GM13976 (cell line): ENCODE data around the gene PROK1.

Experiments
- DNase-seq: peaks from one replicate; pipeline ENCODE4 v3.0.0; 2012; ENCODE audit warnings: low spot score
- in situ Hi-C: fragments of 300-500 bp; cut with MboI; formaldehyde crosslinking; loops from one replicate; pipeline ENCODE4 v1.12.0; 2022; ENCODE audit warnings: low sequenced_read_pairs, mixed read lengths, inconsistent platforms; ENCODE audit not compliant: unreplicated experiment
- TF ChIP-seq, protein P1 (sequence below): IDR thresholded peaks from 2 replicates; pipeline ENCODE4 v1.5.1; 2012; ENCODE audit warnings: borderline replicate concordance, mild to moderate bottlenecking; ENCODE audit not compliant: insufficient read depth; ENCODE audit errors: extremely low read depth, missing control alignments, control extremely low read depth

Gene PROK1

GRCh38 chr1:110454328-110454727 lies 3.4 kb downstream of the PROK1 start:
- in situ Hi-C loops = loop anchor here (10.0 kb wide), 2 partner anchors 130 to 250 kb away; no protein-coding TSS in a partner anchor
- TF ChIP-seq, protein P1, sequence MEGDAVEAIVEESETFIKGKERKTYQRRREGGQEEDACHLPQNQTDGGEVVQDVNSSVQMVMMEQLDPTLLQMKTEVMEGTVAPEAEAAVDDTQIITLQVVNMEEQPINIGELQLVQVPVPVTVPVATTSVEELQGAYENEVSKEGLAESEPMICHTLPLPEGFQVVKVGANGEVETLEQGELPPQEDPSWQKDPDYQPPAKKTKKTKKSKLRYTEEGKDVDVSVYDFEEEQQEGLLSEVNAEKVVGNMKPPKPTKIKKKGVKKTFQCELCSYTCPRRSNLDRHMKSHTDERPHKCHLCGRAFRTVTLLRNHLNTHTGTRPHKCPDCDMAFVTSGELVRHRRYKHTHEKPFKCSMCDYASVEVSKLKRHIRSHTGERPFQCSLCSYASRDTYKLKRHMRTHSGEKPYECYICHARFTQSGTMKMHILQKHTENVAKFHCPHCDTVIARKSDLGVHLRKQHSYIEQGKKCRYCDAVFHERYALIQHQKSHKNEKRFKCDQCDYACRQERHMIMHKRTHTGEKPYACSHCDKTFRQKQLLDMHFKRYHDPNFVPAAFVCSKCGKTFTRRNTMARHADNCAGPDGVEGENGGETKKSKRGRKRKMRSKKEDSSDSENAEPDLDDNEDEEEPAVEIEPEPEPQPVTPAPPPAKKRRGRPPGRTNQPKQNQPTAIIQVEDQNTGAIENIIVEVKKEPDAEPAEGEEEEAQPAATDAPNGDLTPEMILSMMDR = no peak
- no peak for DNase-seq

- no peak for DNase-seq
- in situ Hi-C loops = loop anchor here (10.0 kb wide), 2 partner anchors 130 to 250 kb away; no protein-coding TSS in a partner anchor
- TF ChIP-seq, protein P1 = no peak
These were observed 4.2 kb downstream of the PROK1 start for GRCh38 chr1:110455151-110455550.

DNA sequence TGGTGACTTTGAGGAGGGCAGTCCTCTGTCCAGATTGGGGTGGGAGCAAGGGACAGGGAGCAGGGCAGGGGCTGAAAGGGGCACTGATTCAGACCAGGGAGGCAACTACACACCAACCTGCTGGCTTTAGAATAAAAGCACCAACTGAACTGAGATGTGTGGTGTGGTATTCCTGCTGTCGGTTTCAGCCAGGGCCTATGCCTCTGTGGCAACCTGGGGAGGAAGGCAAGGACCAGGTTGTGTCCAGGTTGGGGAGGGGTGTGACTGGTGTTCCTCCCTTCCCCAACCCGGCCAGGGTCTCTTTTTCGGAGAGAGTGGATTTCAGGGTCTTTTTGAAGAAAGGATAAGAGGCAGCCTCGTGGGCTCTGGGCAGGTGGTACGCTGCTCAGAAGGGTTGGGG lies 6.3 kb downstream of the PROK1 start:
- in situ Hi-C loops = loop anchor here (10.0 kb wide), 2 partner anchors 132 to 252 kb away; no protein-coding TSS in a partner anchor
- TF ChIP-seq, protein P1 = no peak
- no peak for DNase-seq

DNA sequence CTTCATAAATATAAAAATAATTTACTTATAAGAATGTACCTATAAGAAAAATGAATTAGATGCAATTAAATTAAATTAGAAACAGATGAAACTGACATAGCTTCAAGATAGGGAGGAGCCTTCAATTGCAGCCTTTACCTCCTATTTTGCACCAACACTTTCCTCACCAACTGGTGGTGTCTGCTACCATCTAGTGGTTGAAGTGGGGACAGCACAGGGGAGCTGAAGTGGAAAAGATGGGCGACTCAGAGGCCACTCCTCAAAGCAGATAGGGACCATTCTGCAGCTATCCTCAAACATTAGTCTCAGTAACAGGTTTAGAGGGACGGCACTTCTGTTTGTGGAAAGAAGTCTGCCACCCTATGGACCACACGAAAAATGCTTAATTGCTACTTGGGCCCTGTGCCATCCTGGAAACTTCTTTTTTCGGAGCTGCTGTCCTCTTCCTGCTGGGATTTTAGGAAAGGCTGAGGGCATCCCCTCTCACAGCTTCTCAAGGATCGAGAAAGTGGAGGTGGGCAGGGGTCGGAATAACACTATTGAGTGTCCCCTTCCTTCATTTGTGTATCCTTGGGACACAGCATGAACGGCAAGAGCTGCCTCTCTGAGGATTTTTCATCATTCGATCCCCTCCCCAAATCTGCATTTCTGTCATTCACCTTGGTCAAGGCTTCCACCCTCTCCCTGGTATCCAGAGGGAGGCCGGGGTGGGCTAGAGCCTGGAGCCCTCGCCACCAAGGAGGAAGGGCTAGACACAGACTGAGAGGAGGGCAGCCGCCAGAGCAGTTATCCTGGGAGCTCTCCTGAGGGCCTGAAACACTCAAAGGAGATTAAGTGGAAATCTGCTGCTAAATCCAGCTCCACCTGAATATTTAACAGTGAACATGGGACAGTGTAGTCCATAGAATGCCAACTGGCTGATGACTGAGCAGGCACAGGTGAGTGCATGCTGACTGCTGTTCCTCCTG lies 9.6 kb downstream of the PROK1 start:
- in situ Hi-C loops = no loop called here
- TF ChIP-seq, protein P1 = peak; percentile 96
- peak; percentile 83 for DNase-seq

DNA sequence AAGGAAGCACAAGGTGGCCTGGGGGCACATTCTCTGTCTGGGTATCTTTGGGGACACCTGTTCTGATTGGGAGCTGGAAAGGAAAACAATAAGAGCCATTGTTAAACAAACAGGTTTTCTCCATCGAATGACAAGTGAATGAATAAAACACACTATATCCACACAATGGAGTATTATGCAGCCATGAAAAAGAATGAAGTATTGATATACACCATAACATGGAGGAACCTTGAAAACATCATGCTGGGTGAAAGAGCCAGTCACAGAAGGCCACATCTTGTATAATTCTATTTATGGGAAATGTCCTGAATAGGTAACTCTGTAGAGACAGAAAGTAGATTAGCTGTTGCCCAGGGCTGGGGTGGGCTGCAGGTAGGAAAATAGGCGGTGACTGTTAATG lies 11.1 kb downstream of the PROK1 start:
- no peak for DNase-seq
- in situ Hi-C loops = no loop called here
- TF ChIP-seq, protein P1 = no peak

DNA sequence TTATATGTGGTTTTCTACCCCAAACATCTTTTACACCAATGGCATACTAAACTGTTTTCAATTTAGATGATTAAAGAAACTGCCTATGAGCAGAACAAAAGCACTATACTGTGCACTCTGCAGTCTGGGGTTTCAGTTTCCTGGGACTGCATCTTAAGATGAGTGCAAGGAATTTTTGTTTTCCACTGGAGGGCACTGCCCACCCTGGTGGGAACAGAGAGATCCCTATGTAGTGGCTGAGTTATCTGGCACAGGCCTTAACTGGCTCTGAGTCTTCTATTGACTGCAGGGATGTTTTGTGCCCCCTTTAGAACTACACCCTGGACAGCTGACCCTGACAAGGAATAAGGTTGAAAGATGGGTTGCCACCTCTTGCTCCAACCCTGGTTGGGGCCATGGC lies 12.0 kb downstream of the PROK1 start:
- in situ Hi-C loops = no loop called here
- DNase-seq = no peak
- TF ChIP-seq, protein P1 = no peak
